ENCODE data around the gene MPHOSPH6. TPM values are rescaled to one million over a fixed set of nuclear protein-coding genes. Genes with fewer than 3 reads are reported as not detected.

MPHOSPH6 gene
- total and polyA plus RNA-seq, 2 of the 13 experiments (the other 11 are each of a cell fraction or from before 2014, with no cell fraction given), result 28.4 to 76.4 TPM

DNA sequence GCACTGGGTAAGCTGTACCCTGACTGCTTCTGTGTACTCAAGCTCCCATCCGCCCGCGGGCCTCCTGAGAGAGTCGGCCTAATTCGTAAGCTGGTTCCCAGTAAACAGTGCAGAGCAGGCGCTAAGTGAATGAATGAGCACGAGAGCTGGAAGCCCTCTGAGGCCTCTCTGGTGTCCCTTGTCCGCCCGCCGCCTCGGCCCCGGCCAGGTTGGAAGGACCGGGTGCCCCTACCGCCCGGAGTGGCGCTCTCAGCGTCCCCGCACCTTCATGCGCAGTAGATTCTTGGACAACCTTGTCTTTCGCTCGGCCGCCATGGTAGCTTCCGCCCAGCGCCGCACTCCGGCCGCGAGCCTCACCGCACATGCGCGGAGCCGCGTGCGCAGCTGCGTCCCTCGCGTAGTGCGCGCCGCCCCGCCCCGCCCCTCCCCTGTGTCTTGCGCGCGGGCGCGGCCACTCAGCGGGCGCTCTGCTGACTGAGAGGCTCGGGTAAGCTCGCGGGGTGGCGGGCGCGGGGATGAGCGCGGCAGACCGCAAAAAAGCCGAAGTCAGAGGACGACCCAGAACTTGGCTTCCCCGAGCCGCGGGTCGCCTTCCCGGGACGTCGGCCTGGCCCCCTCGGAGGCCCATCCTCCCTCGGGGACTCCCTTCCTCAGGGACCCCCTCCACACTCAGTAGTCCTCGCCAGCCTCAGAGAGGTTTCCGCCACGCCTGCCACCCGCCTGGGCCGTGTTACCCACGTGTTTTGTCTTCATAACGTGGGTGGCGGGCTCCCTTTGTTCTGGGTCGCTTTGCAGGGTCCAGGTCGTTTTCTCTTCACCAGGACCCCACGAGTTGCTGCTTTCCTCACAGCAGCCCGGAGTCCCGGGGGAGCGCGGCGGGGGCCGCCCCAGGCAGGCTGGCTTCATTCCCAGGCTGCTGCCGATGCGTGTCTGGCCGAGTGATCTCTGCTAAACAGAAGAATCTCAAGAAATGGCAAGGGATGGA lies at the start of gene MPHOSPH6 (continued):
- TF ChIP-seq, protein P1, sequence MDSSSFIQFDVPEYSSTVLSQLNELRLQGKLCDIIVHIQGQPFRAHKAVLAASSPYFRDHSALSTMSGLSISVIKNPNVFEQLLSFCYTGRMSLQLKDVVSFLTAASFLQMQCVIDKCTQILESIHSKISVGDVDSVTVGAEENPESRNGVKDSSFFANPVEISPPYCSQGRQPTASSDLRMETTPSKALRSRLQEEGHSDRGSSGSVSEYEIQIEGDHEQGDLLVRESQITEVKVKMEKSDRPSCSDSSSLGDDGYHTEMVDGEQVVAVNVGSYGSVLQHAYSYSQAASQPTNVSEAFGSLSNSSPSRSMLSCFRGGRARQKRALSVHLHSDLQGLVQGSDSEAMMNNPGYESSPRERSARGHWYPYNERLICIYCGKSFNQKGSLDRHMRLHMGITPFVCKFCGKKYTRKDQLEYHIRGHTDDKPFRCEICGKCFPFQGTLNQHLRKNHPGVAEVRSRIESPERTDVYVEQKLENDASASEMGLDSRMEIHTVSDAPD (CRISPR knock-in tag; IDR thresholded peaks at IDR 0.05), result no peak
- TF ChIP-seq JUNB (CRISPR knock-in tag; IDR thresholded peaks at IDR 0.05; ENCODE audit: borderline replicate concordance) (no peak), MZF1 (CRISPR knock-in tag; IDR thresholded peaks at IDR 0.05; ENCODE audit: borderline replicate concordance) (no peak), PRPF4 (IDR thresholded peaks at IDR 0.05; ENCODE audit: low read depth, low read length, poor library complexity, severe bottlenecking) (no peak), NR2F2 (IDR thresholded peaks at IDR 0.05; ENCODE audit: borderline replicate concordance, low read depth) (no peak), ZNF432 (CRISPR knock-in tag; IDR thresholded peaks at IDR 0.05; ENCODE audit: borderline replicate concordance) (no peak), PHF8 (CRISPR knock-in tag; IDR thresholded peaks at IDR 0.05) (peak; percentile 97), ZNF260 (CRISPR knock-in tag; IDR thresholded peaks at IDR 0.05; ENCODE audit: borderline replicate concordance, low read depth) (no peak), ZNF746 (CRISPR knock-in tag; IDR thresholded peaks at IDR 0.05) (peak; percentile 61), KDM3A (CRISPR knock-in tag; IDR thresholded peaks at IDR 0.05; ENCODE audit: low read depth) (peak; percentile 89), ZSCAN12 (CRISPR knock-in tag; IDR thresholded peaks at IDR 0.05) (peak; percentile 88; the same call in 1 of the 2 replicates), TBX2 (CRISPR knock-in tag; IDR thresholded peaks at IDR 0.05; ENCODE audit: borderline replicate concordance) (peak; percentile 94), ETV6 (CRISPR knock-in tag; conservative IDR thresholded peaks at IDR 0.05) (no peak; the same call in 1 of the 2 replicates), TBL1XR1 (IDR thresholded peaks at IDR 0.05; ENCODE audit: borderline replicate concordance, low read length, partially characterized antibody) (peak; percentile 31)
- TF ChIP-seq, protein P2, sequence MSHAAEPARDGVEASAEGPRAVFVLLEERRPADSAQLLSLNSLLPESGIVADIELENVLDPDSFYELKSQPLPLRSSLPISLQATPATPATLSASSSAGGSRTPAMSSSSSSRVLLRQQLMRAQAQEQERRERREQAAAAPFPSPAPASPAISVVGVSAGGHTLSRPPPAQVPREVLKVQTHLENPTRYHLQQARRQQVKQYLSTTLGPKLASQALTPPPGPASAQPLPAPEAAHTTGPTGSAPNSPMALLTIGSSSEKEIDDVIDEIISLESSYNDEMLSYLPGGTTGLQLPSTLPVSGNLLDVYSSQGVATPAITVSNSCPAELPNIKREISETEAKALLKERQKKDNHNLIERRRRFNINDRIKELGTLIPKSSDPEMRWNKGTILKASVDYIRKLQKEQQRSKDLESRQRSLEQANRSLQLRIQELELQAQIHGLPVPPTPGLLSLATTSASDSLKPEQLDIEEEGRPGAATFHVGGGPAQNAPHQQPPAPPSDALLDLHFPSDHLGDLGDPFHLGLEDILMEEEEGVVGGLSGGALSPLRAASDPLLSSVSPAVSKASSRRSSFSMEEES (CRISPR knock-in tag; IDR thresholded peaks at IDR 0.05), result no peak; the same call in 1 of the 2 replicates
- TF ChIP-seq, protein P3, sequence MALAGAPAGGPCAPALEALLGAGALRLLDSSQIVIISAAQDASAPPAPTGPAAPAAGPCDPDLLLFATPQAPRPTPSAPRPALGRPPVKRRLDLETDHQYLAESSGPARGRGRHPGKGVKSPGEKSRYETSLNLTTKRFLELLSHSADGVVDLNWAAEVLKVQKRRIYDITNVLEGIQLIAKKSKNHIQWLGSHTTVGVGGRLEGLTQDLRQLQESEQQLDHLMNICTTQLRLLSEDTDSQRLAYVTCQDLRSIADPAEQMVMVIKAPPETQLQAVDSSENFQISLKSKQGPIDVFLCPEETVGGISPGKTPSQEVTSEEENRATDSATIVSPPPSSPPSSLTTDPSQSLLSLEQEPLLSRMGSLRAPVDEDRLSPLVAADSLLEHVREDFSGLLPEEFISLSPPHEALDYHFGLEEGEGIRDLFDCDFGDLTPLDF (CRISPR knock-in tag; IDR thresholded peaks at IDR 0.05), result peak; percentile 87

Data from HepG2 (cell line).